ENCODE data around the gene ADD2.
"Not testable (repeated sequence)": the region's sequence is repeated elsewhere in the genome, so short reads cannot be mapped to it uniquely, and the experiment has no call there.

ADD2 gene

GRCh38 chr2:70656421-70657010, 111.5 kb downstream of the ADD2 start:
- no peak overlapping the region for H3K4me3 ChIP-seq (ENCODE audit: low read depth, low read length)
- TF ChIP-seq MYC (IDR thresholded peaks at IDR 0.05; ENCODE audit: low read depth, low read length), result no peak
- TF ChIP-seq POLR2A (IDR thresholded peaks at IDR 0.05; ENCODE audit: extremely low read depth, insufficient read length), result no peak
- TF ChIP-seq CTCF (IDR thresholded peaks at IDR 0.05; ENCODE audit: low read depth, low read length), result no peak
- no peak for DNase-seq (ENCODE audit: low read depth)

- H3K4me3 ChIP-seq (ENCODE audit: low read depth, low read length), result no peak overlapping the region
- no peak for DNase-seq (ENCODE audit: low read depth)
- TF ChIP-seq MAX (IDR thresholded peaks at IDR 0.05; ENCODE audit: low read depth, low read length), result no peak
These were observed 112.2 kb downstream of the ADD2 start for GRCh38 chr2:70655786-70656185.

- not testable (repeated sequence) for H3K4me3 ChIP-seq (ENCODE audit: low read depth, low read length)
- peak; percentile 71 for DNase-seq (ENCODE audit: low read depth)
- TF ChIP-seq CTCF (IDR thresholded peaks at IDR 0.05; ENCODE audit: low read depth, low read length), result peak; percentile 51
These were observed 112.8 kb downstream of the ADD2 start for GRCh38 chr2:70655211-70655610.

- H3K4me3 ChIP-seq (ENCODE audit: low read depth, low read length), result no peak overlapping the region
- no peak for TF ChIP-seq CTCF (IDR thresholded peaks at IDR 0.05; ENCODE audit: low read depth, low read length)
- no peak for TF ChIP-seq POLR2A (IDR thresholded peaks at IDR 0.05; ENCODE audit: extremely low read depth, insufficient read length)
- TF ChIP-seq MAX (IDR thresholded peaks at IDR 0.05; ENCODE audit: low read depth, low read length), result no peak
- no peak for TF ChIP-seq MYC (IDR thresholded peaks at IDR 0.05; ENCODE audit: low read depth, low read length)
- DNase-seq (ENCODE audit: low read depth), result no peak
These were observed 116.3 kb downstream of the ADD2 start for GRCh38 chr2:70651727-70652126.

- H3K4me3 ChIP-seq (ENCODE audit: low read depth, low read length), result no peak overlapping the region
- no peak for TF ChIP-seq MAX (IDR thresholded peaks at IDR 0.05; ENCODE audit: low read depth, low read length)
- TF ChIP-seq MYC (IDR thresholded peaks at IDR 0.05; ENCODE audit: low read depth, low read length), result no peak
- TF ChIP-seq CTCF (IDR thresholded peaks at IDR 0.05; ENCODE audit: low read depth, low read length), result no peak
- no peak for TF ChIP-seq POLR2A (IDR thresholded peaks at IDR 0.05; ENCODE audit: extremely low read depth, insufficient read length)
- DNase-seq (ENCODE audit: low read depth), result no peak
These were observed 117.0 kb downstream of the ADD2 start for GRCh38 chr2:70651014-70651413.

- no peak overlapping the region for H3K4me3 ChIP-seq (ENCODE audit: low read depth, low read length)
- TF ChIP-seq MAX (IDR thresholded peaks at IDR 0.05; ENCODE audit: low read depth, low read length) (no peak), MYC (IDR thresholded peaks at IDR 0.05; ENCODE audit: low read depth, low read length) (no peak), CTCF (IDR thresholded peaks at IDR 0.05; ENCODE audit: low read depth, low read length) (no peak), POLR2A (IDR thresholded peaks at IDR 0.05; ENCODE audit: extremely low read depth, insufficient read length) (no peak)
- no peak for DNase-seq (ENCODE audit: low read depth)
These were observed 119.0 kb downstream of the ADD2 start for GRCh38 chr2:70648961-70649360.

Measured in NB4 (cell line).